Neural progenitor cell (in vitro differentiated cells): ENCODE data around the gene MOCS2.

Experiments
- EZH2 ChIP-seq: fragments of 200-600 bp; sonication (generic); IDR thresholded peaks from 2 replicates; pipeline ENCODE4 v1.6.1; 2017; ENCODE audit warnings: antibody characterized with exemption, mild to moderate bottlenecking, moderate library complexity
- EZH2phosphoT487 ChIP-seq: fragments of 200-600 bp; sonication (generic); IDR thresholded peaks from 2 replicates; pipeline ENCODE4 v1.6.1; 2017; ENCODE audit warnings: antibody characterized with exemption

- TF ChIP-seq EZH2 = no peak
- TF ChIP-seq EZH2phosphoT487 = no peak
Measured at GRCh38 chr5:53099546-53099945, 10.0 kb downstream of the MOCS2 start.
